Activated effector memory CD4-positive, alpha-beta T cell treated with Interleukin-2 at 50 U/mL for 16 hours (primary cell): ENCODE results near the gene IRF6.
A peak's percentile ranks its signal among the peaks of the same experiment; 100 is the strongest.

ENCODE experiments used
- DNase-seq: peaks from one replicate; pipeline ENCODE4 v3.0.0-alpha.2; 2020

The IRF6 gene

GRCh38 chr1:209787551-209787950, 18.4 kb downstream of the IRF6 start:
- no peak for DNase-seq

GRCh38 chr1:209786146-209786545, 19.8 kb downstream of the IRF6 start:
- DNase-seq, result no peak

GRCh38 chr1:209785592-209785991, 20.4 kb downstream of the IRF6 start:
- DNase-seq, result no peak

GRCh38 chr1:209784265-209785169, 21.4 kb downstream of the IRF6 start, which contains the start of gene C1orf74:
Gene C1orf74, minus strand, starts transcription at chr1:209784559. Its CDS starts 925 bp downstream, at chr1:209783634.
- peak; percentile 99 for DNase-seq

GRCh38 chr1:209783386-209783785, 22.6 kb downstream of the IRF6 start:
- no peak for DNase-seq

- no peak for DNase-seq
Measured at GRCh38 chr1:209780268-209780667, 25.7 kb downstream of the IRF6 start.

GRCh38 chr1:209778102-209778501, 27.8 kb downstream of the IRF6 start:
- DNase-seq, result no peak

GRCh38 chr1:209777587-209777986, 28.4 kb downstream of the IRF6 start:
- no peak for DNase-seq

- DNase-seq, result no peak
Measured at GRCh38 chr1:209775678-209776077, 30.3 kb downstream of the IRF6 start.

- DNase-seq, result no peak
Measured at GRCh38 chr1:209774592-209774991, 31.4 kb downstream of the IRF6 start.

- DNase-seq, result no peak
Measured at GRCh38 chr1:209772126-209772525, 33.8 kb downstream of the IRF6 start.

- no peak for DNase-seq
Measured at GRCh38 chr1:209770636-209771415, 35.1 kb downstream of the IRF6 start.

- no peak for DNase-seq
Measured at GRCh38 chr1:209769971-209770370, 36.0 kb downstream of the IRF6 start.

- DNase-seq, result peak; percentile 75
Measured at GRCh38 chr1:209769171-209769904, 36.6 kb downstream of the IRF6 start.

GRCh38 chr1:209768354-209768774, 37.6 kb downstream of the IRF6 start:
- DNase-seq, result peak; percentile 72

- DNase-seq, result no peak
Measured at GRCh38 chr1:209767706-209768105, 38.2 kb downstream of the IRF6 start.

- DNase-seq, result no peak
Measured at GRCh38 chr1:209767096-209767495, 38.8 kb downstream of the IRF6 start.

GRCh38 chr1:209766051-209766450, 39.9 kb downstream of the IRF6 start:
- DNase-seq, result no peak

GRCh38 chr1:209761011-209761635, 44.8 kb downstream of the IRF6 start:
- DNase-seq, result no peak

GRCh38 chr1:209759829-209760359, 46.0 kb downstream of the IRF6 start:
- DNase-seq, result no peak

- no peak for DNase-seq
Measured at GRCh38 chr1:209758400-209758799, 47.5 kb downstream of the IRF6 start.
